ENCODE results near the gene NFKB1.

Gene NFKB1

GRCh38 chr4:102527695-102528283, 26.6 kb downstream of the NFKB1 start:
- DNase-seq (ENCODE audit: low read depth in 4 of 4, low spot score in 1 of 4): no peak

GRCh38 chr4:102529977-102530376, 28.8 kb downstream of the NFKB1 start:
- no peak for DNase-seq (ENCODE audit: low read depth in 4 of 4, low spot score in 1 of 4)

- no peak for DNase-seq (ENCODE audit: low read depth in 4 of 4, low spot score in 1 of 4)
These were observed 29.8 kb downstream of the NFKB1 start for GRCh38 chr4:102530986-102531385.

DNA sequence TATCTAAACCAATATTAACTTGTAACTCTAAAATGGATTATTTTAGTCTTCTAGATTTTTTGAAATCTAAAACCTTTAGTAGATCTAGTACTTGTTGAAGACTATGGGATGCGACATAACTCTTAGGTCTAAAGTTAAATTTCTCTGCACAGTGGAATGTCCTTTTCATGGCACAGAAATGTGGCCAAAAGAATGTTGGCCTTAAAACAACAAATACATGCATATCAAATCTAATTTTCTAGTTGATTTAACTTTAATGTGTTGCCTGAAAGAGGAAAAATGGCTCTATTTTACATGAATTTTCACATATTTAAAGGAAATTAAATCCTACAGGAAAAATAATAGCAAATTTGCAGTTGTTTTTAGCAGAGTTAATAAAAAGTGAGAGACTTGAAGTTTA, 30.3 kb downstream of the NFKB1 start:
- no peak for DNase-seq (ENCODE audit: low read depth in 4 of 4, low spot score in 1 of 4)

GRCh38 chr4:102533348-102533747, 32.2 kb downstream of the NFKB1 start:
- no peak for DNase-seq (ENCODE audit: low read depth in 4 of 4, low spot score in 1 of 4)

GRCh38 chr4:102533904-102534303, 32.7 kb downstream of the NFKB1 start:
- DNase-seq (ENCODE audit: low read depth in 4 of 4, low spot score in 1 of 4): no peak

GRCh38 chr4:102534845-102535244, 33.7 kb downstream of the NFKB1 start:
- no peak for DNase-seq (ENCODE audit: low read depth in 4 of 4, low spot score in 1 of 4)

- no peak for DNase-seq (ENCODE audit: low read depth in 4 of 4, low spot score in 1 of 4)
These were observed 34.4 kb downstream of the NFKB1 start for GRCh38 chr4:102535398-102536082.

- DNase-seq (ENCODE audit: low read depth in 4 of 4, low spot score in 1 of 4): no peak
These were observed 35.6 kb downstream of the NFKB1 start for GRCh38 chr4:102536768-102537167.

DNA sequence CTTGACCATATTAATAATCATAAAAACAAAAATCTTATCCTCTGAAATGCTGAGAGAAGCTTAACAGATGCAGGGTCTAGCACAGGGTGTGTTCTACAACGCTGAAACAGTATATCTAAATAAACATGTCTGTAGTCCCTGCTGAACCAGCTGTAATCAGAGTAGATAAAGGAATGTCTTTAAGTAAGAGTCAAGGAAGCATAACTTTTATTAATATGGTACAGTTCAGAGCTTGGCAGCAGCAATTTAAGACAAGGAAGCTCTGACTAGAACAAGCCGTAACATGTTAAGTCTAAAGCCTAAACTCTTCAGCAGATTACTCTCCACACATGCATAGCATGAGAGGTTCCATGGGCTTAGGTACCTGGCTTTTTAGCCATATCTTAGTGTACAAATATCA, 36.1 kb downstream of the NFKB1 start:
- no peak for DNase-seq (ENCODE audit: low read depth in 4 of 4, low spot score in 1 of 4)

DNA sequence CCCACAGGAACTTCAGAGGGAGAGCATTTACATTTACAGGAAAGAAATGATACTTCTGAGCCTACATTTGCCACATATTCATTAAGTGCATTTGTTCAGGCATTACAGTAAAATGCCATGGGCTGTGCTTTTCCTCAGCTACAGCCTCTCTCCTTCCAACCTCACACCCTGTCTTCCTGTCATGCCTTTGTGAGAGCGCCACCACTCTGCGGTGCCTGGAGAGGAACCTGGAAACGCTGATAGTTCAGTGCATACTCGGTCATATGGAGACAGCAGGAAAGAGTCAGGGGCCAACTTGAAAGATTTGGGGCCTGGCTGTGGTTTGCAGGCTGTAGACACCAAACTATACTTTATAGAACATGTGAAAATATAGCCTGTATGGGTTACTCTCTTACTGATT, 40.5 kb downstream of the NFKB1 start:
- DNase-seq (ENCODE audit: low read depth in 4 of 4, low spot score in 1 of 4): no peak

DNA sequence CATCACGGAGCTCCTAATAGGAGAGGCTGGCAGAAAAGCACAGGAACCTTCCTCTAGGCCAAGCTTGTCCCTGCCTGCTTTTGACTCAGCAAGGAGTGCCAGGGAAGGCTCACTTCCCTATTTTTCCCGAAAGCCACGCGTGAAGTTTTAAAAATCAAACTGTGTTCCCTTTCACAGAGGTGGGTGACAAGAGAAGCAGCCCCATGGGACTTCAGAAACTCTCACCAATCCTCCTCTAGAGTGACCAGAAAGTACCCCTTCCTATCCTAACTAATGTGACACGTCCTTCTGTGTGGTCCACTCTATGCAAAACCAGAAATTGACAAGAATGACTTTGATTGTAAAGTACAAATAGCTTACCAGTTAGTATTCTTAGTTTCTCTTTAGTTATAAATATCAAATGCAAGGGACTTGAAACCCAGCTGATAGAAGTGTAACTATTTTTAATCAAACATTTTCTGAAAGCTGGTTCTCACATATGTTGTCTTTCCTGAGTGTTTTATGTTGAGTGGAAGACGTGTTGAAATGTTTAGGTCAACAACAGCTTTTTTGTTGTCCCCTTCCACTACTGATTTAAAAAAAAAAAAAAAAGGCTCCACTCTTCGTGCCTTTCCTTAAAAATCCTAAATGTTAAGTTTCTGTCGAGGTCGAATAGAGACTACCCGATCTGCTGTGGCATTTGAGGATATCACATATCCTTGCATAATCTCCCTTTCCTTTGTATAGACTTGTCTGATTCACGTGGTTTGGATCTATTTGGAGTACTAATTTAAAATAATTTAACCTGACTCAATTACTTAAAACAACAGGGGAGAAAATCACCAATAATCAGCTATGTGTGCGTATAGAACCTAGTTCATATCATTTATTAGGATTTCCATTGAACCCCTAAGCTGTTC, 42.1 kb downstream of the NFKB1 start:
- no peak for DNase-seq (ENCODE audit: low read depth in 4 of 4, low spot score in 1 of 4)

- no peak for DNase-seq (ENCODE audit: low read depth in 4 of 4, low spot score in 1 of 4)
These were observed 45.5 kb downstream of the NFKB1 start for GRCh38 chr4:102546635-102547034.

- no peak for DNase-seq (ENCODE audit: low read depth in 4 of 4, low spot score in 1 of 4)
These were observed 46.8 kb downstream of the NFKB1 start for GRCh38 chr4:102547973-102548372.

DNA sequence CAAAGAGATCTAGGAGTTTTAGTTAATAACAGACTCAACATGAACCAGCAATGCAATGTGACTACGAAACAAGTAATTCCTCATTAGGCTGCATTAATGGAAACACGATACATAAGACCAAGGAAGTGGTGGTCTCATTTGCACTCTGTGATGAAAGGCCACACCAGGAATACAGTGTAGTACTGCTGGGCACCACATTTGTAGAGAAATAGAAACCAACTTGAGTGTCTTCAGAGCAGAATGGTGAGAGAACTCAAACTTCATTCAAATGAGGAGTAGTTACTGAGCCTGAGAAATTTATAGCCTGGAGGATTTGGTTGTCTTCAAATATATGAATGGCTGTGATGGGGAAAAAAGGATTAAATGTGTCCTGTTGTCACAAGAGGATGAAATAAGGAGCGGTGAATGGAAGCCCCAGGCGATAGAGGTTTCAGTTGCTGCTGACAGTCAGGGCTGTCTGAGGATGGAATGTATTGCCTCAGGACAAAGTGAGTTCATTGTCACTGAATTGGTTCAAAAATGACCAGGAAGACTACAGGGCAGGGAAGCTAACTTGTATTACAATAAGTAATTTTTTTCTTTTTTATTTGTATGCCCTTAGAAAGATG, 50.9 kb downstream of the NFKB1 start:
- no peak for DNase-seq (ENCODE audit: low read depth in 4 of 4, low spot score in 1 of 4)

DNA sequence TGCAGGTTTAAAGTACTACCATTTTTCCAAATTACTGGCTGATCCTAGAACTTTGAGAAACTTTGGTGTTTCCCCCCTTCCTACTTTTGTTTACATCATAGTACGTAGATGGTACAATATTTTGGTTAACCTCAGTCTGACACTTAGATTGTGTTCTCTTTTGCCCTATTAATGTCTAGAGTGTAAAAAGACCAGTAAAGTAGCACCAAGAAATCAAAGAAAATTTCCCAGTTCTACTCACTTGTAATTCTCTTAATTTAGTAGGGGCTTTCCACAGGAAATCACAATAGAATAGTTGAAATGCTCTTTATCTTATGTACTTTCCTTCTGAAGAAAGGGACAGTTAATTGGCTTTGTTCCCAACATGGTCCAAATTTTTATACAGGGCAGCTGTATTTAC, 51.6 kb downstream of the NFKB1 start:
- no peak for DNase-seq (ENCODE audit: low read depth in 4 of 4, low spot score in 1 of 4)

DNA sequence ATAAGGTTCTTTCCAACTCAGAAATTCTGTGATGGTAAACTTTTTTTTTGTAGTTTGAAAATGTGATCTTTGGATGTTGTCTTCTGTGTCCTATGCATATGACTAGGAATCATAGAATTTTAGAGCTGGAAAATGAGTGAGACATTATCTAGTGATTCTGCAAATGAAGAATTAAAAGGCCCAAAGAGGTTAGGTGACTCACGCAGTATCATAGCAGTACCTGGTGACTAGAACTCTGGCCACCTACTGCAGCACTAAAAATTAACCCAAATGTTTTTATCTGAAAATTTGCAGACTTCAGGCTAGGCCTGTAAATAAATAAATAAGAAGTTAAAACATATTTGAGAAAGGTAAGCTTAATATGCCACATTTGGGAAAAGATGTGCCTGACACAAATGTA, 52.8 kb downstream of the NFKB1 start:
- DNase-seq (ENCODE audit: low read depth in 4 of 4, low spot score in 1 of 4): no peak

GRCh38 chr4:102554482-102554881, 53.3 kb downstream of the NFKB1 start:
- no peak for DNase-seq (ENCODE audit: low read depth in 4 of 4, low spot score in 1 of 4)

GRCh38 chr4:102554992-102555391, 53.8 kb downstream of the NFKB1 start:
- DNase-seq (ENCODE audit: low read depth in 4 of 4, low spot score in 1 of 4): no peak

DNA sequence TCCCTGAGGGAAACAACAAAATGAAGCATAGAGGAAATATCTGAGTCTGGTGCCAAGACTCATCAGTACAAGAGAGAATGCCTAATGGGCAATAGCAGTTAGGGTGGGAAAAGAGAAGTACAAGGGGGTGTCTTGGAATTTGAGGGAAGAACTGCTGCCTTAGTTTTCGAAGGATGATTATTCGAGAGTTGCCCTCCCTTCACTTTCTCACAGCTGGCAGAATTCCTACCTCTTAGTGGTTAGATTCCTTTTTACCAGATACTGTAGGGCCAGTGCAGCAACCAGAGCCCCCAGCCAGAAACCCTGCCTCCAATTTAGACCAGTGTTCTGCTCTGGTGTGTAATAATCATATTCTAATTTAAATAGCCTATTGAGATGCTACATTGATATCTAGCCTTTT, 56.5 kb downstream of the NFKB1 start:
- DNase-seq (ENCODE audit: low read depth in 4 of 4, low spot score in 1 of 4): no peak

DNA sequence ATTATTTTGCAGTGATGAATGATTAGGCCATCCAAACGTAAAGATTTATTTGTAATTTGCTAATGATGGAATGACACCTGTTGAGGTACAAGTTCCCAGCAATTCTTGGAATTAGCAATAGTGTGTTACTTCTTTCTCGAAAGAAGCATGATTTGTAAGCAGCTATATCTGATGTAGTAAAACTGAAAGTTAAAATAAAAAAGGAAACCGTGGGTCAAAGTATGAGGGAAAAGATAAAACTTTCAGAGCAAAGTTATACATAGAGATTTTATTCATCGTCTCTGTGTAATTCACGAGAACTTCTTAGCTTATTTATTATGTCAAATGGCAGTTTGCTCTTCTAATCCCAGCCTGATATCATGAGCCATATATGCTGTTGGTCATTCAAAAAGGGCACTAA, 59.0 kb downstream of the NFKB1 start:
- no peak for DNase-seq (ENCODE audit: low read depth in 4 of 4, low spot score in 1 of 4)

Data from stimulated activated CD4-positive, alpha-beta T cell treated with anti-CD3 and anti-CD28 coated beads, Interleukin-1b, Interleukin-23, amount 100 ng/mL, for 24 hours (primary cell).